H1 (cell line): Measurements from ENCODE around the gene ZNF24.

Source experiments
- ATF3 ChIP-seq: IDR thresholded peaks from 2 replicates; pipeline ENCODE4 v1.6.1; 2011; ENCODE audit warnings: low read depth, mild to moderate bottlenecking, low read length; ENCODE audit not compliant: insufficient read depth
- CHD7 ChIP-seq: fragments of 300-600 bp; sonication (generic); IDR thresholded peaks from 2 replicates; pipeline ENCODE4 v1.7.1; 2012; ENCODE audit warnings: low read length, moderate library complexity, mild to moderate bottlenecking, inconsistent platforms; ENCODE audit not compliant: insufficient replicate concordance
- CTCF ChIP-seq, 3 experiments: IDR thresholded peaks; 1 replicate in 2 of 3; 2 replicates in 1 of 3; pipeline versions ENCODE4 v1.5.1 to v1.6.1; 2011; ENCODE audit warnings: low read length in 3 of 3, mild to moderate bottlenecking in 3 of 3, inconsistent platforms in 2 of 3, low read depth in 1 of 3, moderate library complexity in 1 of 3; ENCODE audit not compliant: insufficient read depth in 1 of 3; ENCODE audit errors: control extremely low read depth in 1 of 3
- EP300 ChIP-seq, 2 experiments: IDR thresholded peaks; 1 replicate in 1 of 2; 2 replicates in 1 of 2; pipeline ENCODE4 v1.6.1; 2011 to 2012; ENCODE audit warnings: low read depth in 2 of 2, low read length in 2 of 2, mild to moderate bottlenecking in 2 of 2, borderline replicate concordance in 1 of 2, inconsistent platforms in 1 of 2, moderate library complexity in 1 of 2
- GABPA ChIP-seq: IDR thresholded peaks from 2 replicates; pipeline ENCODE4 v1.6.1; 2011; ENCODE audit warnings: mild to moderate bottlenecking, low read length, moderate library complexity, borderline replicate concordance; ENCODE audit not compliant: insufficient read depth
- JUND ChIP-seq: IDR thresholded peaks from 2 replicates; pipeline ENCODE4 v1.6.1; 2011; ENCODE audit warnings: mild to moderate bottlenecking, improper control_type of control experiment, low read length
- MAX ChIP-seq: IDR thresholded peaks from 2 replicates; pipeline ENCODE4 v1.6.1; 2012; ENCODE audit warnings: inconsistent platforms
- POLR2A ChIP-seq, 2 experiments: IDR thresholded peaks; 1 replicate in 1 of 2; 2 replicates in 1 of 2; pipeline ENCODE4 v1.6.1; 2011; ENCODE audit warnings: low read depth in 2 of 2, low read length in 2 of 2, mild to moderate bottlenecking in 2 of 2; ENCODE audit errors: control extremely low read depth in 1 of 2
- POLR2AphosphoS5 ChIP-seq: IDR thresholded peaks from 2 replicates; pipeline ENCODE4 v1.6.1; 2011; ENCODE audit warnings: low read depth, low read length
- SP1 ChIP-seq: IDR thresholded peaks from 2 replicates; pipeline ENCODE4 v1.6.1; 2011; ENCODE audit warnings: low read depth, low read length
- TBP ChIP-seq: IDR thresholded peaks from 2 replicates; pipeline ENCODE4 v1.6.1; 2011; ENCODE audit warnings: low read depth, low read length, improper control_type of control experiment
- YY1 ChIP-seq: IDR thresholded peaks from 2 replicates; pipeline ENCODE4 v1.6.1; 2011; ENCODE audit warnings: low read depth, mild to moderate bottlenecking, low read length
- ZNF274 ChIP-seq: IDR thresholded peaks from 2 replicates; pipeline ENCODE4 v1.7.0; 2012; ENCODE audit warnings: low read length, borderline replicate concordance; ENCODE audit errors: extremely low read depth

- TF ChIP-seq GABPA (no peak), POLR2A (IDR thresholded peaks at IDR 0.05; ENCODE audit: control extremely low read depth in 1 of 2, low read depth in 2 of 2, low read length in 2 of 2) (no peak), ATF3 (no peak), CHD7 (peak; percentile 57), MAX (no peak), YY1 (no peak), CTCF (IDR thresholded peaks at IDR 0.05; ENCODE audit: control extremely low read depth in 1 of 3, insufficient read depth in 1 of 3, low read depth in 1 of 3, low read length in 3 of 3) (no peak), EP300 (IDR thresholded peaks at IDR 0.05; ENCODE audit: borderline replicate concordance in 1 of 2, low read depth in 2 of 2, low read length in 2 of 2) (no peak), SP1 (no peak), ZNF274 (no peak), POLR2AphosphoS5 (no peak), TBP (no peak), JUND (no peak)
Measured at GRCh38 chr18:35324926-35325655, 19.1 kb downstream of the ZNF24 start.
